AG09319 (cell line): ENCODE data around the gene PTPDC1.
A peak's percentile ranks its signal among the peaks of the same experiment; 100 is the strongest.

Source experiments
- DNase-seq: peaks from one replicate; pipeline ENCODE4 v3.0.0-alpha.2; 2010; ENCODE audit warnings: low read depth; ENCODE audit errors: extremely low read depth
- CTCF ChIP-seq: IDR thresholded peaks from 2 replicates; pipeline ENCODE4 v1.5.1; 2011; ENCODE audit warnings: low read depth, mild to moderate bottlenecking, inconsistent platforms, low read length, moderate library complexity

The PTPDC1 gene, protein sequence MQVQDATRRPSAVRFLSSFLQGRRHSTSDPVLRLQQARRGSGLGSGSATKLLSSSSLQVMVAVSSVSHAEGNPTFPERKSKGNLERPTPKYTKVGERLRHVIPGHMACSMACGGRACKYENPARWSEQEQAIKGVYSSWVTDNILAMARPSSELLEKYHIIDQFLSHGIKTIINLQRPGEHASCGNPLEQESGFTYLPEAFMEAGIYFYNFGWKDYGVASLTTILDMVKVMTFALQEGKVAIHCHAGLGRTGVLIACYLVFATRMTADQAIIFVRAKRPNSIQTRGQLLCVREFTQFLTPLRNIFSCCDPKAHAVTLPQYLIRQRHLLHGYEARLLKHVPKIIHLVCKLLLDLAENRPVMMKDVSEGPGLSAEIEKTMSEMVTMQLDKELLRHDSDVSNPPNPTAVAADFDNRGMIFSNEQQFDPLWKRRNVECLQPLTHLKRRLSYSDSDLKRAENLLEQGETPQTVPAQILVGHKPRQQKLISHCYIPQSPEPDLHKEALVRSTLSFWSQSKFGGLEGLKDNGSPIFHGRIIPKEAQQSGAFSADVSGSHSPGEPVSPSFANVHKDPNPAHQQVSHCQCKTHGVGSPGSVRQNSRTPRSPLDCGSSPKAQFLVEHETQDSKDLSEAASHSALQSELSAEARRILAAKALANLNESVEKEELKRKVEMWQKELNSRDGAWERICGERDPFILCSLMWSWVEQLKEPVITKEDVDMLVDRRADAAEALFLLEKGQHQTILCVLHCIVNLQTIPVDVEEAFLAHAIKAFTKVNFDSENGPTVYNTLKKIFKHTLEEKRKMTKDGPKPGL

GRCh38 chr9:94084314-94084713 is at the start of gene PTPDC1:
Gene PTPDC1 (plus strand): TSS chr9:94084464. CDS start chr9:94084531, 67 bp downstream.
- DNase-seq: peak; percentile 73
- no peak for TF ChIP-seq CTCF

GRCh38 chr9:94034511-94034910 is 49.8 kb upstream of the PTPDC1 start:
- DNase-seq: no peak
- no peak for TF ChIP-seq CTCF

DNA sequence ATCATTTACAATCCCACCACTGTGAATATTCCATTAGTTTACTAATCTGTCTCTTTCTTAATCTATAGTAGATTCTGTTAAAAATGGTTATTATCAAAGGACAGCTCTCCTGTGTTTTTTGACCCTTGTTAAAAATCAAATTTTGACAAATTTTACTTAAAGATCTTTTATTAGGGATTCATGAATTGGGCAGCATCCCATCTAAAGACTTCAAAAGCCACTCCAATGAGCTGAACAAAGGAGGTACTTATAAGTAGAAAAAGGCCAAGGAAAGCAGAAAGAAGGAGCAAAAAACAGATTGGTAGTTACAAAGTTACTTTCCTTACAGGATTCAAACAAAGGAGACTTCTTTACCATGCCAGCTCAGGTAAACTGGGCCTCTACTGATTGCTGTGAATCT is 44.5 kb upstream of the PTPDC1 start:
- TF ChIP-seq CTCF: no peak
- no peak for DNase-seq

DNA sequence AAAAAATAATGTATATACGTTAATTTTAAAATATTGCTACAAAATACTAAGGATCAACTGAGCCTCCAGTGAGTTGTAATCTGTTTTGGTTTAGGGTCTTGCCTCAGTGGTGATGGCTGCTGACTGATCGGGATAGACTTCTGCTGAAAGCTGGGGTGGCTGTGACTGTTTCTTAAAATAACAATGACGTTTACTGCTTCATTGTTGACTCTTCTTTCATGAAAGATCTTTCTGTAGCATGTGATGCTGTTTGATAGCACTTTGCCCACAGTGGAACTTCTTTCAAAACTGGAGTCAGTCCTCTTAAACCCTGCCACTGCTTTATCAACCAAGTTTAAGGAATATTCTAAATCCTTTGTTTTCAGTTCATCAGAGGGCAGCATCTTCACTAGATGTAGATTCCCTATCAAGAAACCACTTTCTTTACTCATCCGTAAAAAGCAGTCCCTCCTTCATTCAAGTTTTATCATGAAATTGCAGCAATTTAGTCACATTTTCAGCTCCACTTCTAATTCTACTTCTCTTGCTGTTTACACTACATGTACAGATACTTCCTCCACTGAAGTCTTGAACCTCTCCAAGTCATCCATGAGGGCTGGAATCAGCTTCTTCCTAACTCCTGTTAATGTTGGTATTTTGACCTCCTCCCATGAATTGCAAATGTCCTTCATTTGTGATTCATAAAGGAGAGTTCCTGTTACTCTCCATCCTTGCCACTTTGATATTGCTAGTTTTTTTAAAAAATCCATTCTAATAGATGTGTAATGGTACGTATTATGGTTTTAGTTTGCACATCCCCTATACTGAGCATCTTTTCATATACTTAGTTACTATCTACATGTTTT is 41.5 kb upstream of the PTPDC1 start:
- no peak for DNase-seq
- no peak for TF ChIP-seq CTCF

- no peak for TF ChIP-seq CTCF
- no peak for DNase-seq
These were observed 29.5 kb upstream of the PTPDC1 start for GRCh38 chr9:94054716-94055115.

- TF ChIP-seq CTCF: no peak
These were observed 27.8 kb upstream of the PTPDC1 start for GRCh38 chr9:94056442-94056974.

More at GRCh38 chr9:94056442-94056974, 27.8 kb upstream of the PTPDC1 start:
- no peak for DNase-seq
